Measurements from ENCODE around the gene LYST. TPM values are rescaled to one million over a fixed set of nuclear protein-coding genes. Genes with fewer than 3 reads are reported as not detected.

LYST gene
- total and polyA plus RNA-seq, 4 donors, result 4.1 to 63.3 (median 26.8) TPM

GRCh38 chr1:235867903-235868469 lies 1.3 kb upstream of the LYST start:
- no peak for ATAC-seq (ENCODE audit: low FRiP score)
- Histone ChIP-seq H3K36me3 (ENCODE audit: control insufficient read depth in 1 of 2, insufficient read depth in 2 of 2, low read length in 1 of 2) (no peaks in the 10 kb centered on the region), H3K4me3 (ENCODE audit: low read length in 2 of 2) (no peak overlapping the region), H3K27me3 (ENCODE audit: control insufficient read depth in 1 of 2, insufficient read depth in 2 of 2, low read length in 1 of 2) (no peaks in the 10 kb centered on the region), H3K27ac (ENCODE audit: low read depth in 1 of 2, low read length in 2 of 2) (no peak overlapping the region), H3K9me3 (ENCODE audit: control insufficient read depth, low read length) (no peaks in the 10 kb centered on the region), H3K4me1 (ENCODE audit: control insufficient read depth in 1 of 2, insufficient read depth in 2 of 2, low read length in 2 of 2) (peaks cover 0 to 3% of the 10 kb centered on the region in 2 donors)
- intact Hi-C loops (cut with DNase I), result loop anchor here (1.0 to 5.0 kb wide), 2 partner anchors 39 to 103 kb away; no protein-coding TSS in a partner anchor
- 59 to 61% methylated on average over 9 of the region's 9 CpGs for WGBS, 2 donors
- DNase-seq, result no peak

DNA sequence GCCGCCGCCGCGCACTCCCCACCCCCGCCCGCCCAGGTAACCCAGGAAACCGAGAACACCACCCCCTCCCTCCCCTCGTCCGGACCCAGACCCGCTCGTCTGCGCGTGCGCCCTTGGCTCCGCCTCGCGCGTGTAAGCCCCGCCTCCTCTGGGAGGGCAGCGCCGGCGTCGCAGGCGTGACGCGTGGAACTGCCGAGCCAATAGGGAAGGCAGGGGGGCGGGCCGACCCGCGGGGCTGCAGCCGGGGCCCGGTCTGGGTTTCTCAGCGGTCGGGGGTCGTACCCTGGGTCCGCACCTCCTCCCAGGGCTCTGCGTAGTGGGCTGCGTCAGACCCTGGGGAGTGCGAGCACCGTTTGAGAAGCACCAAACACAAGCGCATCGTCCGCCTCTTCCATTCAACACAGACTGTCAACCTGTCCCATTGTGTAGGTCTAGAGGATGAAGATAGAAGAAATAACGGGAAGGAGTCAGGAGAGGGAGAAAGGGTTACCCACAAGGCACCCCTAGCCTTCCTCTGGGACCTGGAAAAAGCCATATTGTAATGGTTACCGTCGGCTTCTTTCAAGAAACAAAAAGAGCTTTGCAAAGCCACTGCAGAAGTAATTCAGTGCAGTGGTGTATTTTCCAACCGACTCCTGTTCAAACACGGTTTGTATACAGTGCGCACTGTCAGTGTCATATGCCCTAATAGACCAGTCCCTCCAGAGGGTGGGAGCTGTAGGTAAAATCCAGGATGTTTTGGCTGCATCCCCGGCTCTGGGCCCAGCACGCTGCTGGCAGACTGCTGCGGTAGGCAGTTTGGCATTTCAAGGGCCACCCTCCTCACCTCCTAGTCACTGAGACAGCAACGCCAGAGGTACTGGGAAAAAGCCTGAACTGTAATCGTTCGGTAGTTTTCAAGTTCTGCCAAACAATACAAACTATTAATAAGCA lies 473 bp upstream of the LYST start:
- H3K4me1 ChIP-seq (ENCODE audit: control insufficient read depth in 1 of 2, insufficient read depth in 2 of 2, low read length in 2 of 2), result peaks cover 0 to 3% of the 10 kb centered on the region in 2 donors
- 0% methylated on average over 34 to 56 of the region's 56 CpGs for WGBS, 2 donors
- intact Hi-C loops (cut with DNase I), result loop anchor here (1.0 to 5.0 kb wide), 2 partner anchors 40 to 104 kb away; no protein-coding TSS in a partner anchor
- H3K9me3 ChIP-seq (ENCODE audit: control insufficient read depth, low read length), result no peaks in the 10 kb centered on the region
- ATAC-seq (ENCODE audit: low FRiP score), result peak; percentile 98
- H3K27ac ChIP-seq (ENCODE audit: low read depth in 1 of 2, low read length in 2 of 2), result peak overlapping the region; percentile 59 to 95
- H3K27me3 ChIP-seq (ENCODE audit: control insufficient read depth in 1 of 2, insufficient read depth in 2 of 2, low read length in 1 of 2), result no peaks in the 10 kb centered on the region
- peak overlapping the region; percentile 80 to 87 for H3K4me3 ChIP-seq (ENCODE audit: low read length in 2 of 2)
- DNase-seq, result peak; percentile 97 to 99
- H3K36me3 ChIP-seq (ENCODE audit: control insufficient read depth in 1 of 2, insufficient read depth in 2 of 2, low read length in 1 of 2), result no peaks in the 10 kb centered on the region

- Histone ChIP-seq H3K9me3 (ENCODE audit: control insufficient read depth, low read length) (no peaks in the 10 kb centered on the region), H3K4me3 (ENCODE audit: low read length in 2 of 2) (peak overlapping the region; percentile 80 to 87), H3K27ac (ENCODE audit: low read depth in 1 of 2, low read length in 2 of 2) (no peak overlapping the region), H3K27me3 (ENCODE audit: control insufficient read depth in 1 of 2, insufficient read depth in 2 of 2, low read length in 1 of 2) (no peaks in the 10 kb centered on the region), H3K4me1 (ENCODE audit: control insufficient read depth in 1 of 2, insufficient read depth in 2 of 2, low read length in 2 of 2) (peaks cover 0 to 3% of the 10 kb centered on the region in 2 donors), H3K36me3 (ENCODE audit: control insufficient read depth in 1 of 2, insufficient read depth in 2 of 2, low read length in 1 of 2) (no peaks in the 10 kb centered on the region)
- peak; percentile 2 for ATAC-seq (ENCODE audit: low FRiP score)
- intact Hi-C loops (cut with DNase I), result loop anchor here (5.0 kb wide), 1 partner anchor 42 kb away; no protein-coding TSS in a partner anchor
- no peak for DNase-seq
- 5 to 6% methylated on average over 16 of the region's 16 CpGs for WGBS, 2 donors
Observed at GRCh38 chr1:235865565-235866204, 1.0 kb downstream of the LYST start.

DNA sequence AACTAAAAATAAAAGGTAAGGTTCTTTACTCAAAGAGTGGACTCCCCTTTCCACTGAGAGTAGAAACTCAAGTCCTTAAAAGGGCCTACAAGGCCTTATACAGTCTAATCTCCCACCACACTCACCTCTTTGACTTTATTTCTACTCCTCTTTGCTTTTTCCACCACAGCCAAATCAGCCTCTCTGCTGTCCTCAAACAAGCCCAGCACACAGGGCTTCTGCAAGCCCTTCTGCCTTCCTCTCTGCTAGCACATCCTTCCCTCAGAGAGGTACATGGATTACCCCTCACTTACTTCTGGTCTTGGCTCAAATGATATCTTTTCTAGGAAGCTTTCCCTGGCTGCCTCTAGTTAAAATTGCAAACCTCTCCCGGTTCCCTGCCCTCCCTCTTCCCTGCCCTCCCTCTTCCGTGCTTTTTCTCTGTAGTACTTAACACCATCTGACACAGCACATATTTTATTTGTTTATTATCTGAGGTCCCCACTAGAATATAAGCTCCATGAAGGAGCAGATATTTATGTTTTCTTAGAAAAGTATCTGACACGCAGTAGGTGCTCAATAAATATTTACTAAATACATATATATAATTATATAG lies 1.7 kb downstream of the LYST start:
- H3K27me3 ChIP-seq (ENCODE audit: control insufficient read depth in 1 of 2, insufficient read depth in 2 of 2, low read length in 1 of 2), result no peaks in the 10 kb centered on the region
- H3K4me3 ChIP-seq (ENCODE audit: low read length in 2 of 2), result no peak overlapping the region
- no peaks in the 10 kb centered on the region for H3K9me3 ChIP-seq (ENCODE audit: control insufficient read depth, low read length)
- H3K27ac ChIP-seq (ENCODE audit: low read depth in 1 of 2, low read length in 2 of 2), result no peak overlapping the region
- intact Hi-C loops (cut with DNase I), result loop anchor here (5.0 kb wide), 1 partner anchor 42 kb away; no protein-coding TSS in a partner anchor
- no peaks in the 10 kb centered on the region for H3K36me3 ChIP-seq (ENCODE audit: control insufficient read depth in 1 of 2, insufficient read depth in 2 of 2, low read length in 1 of 2)
- WGBS, 2 donors, result 24 to 32% methylated on average over 2 to 3 of the region's 3 CpGs
- ATAC-seq (ENCODE audit: low FRiP score) (no peak), DNase-seq (no peak)
- H3K4me1 ChIP-seq (ENCODE audit: control insufficient read depth in 1 of 2, insufficient read depth in 2 of 2, low read length in 2 of 2), result peaks cover 0 to 3% of the 10 kb centered on the region in 2 donors

DNA sequence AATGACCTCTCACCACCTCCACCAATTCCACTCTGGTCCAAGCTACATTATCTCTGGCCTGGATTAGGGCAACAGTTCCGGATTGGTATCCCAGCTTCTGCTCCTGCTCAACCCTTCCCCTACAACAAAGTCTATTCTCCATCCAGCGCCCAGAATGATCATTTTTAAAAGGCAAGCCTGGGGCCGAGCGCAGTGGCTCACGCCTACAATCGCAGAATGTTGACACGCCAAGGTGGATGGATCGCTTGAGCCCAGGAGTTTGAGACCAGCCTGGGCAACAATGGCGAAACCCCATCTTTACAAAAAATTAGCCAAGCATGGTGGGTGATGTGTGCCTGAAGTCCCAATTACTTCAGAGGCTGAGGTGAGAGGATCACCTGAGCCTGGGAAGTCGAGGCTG lies 2.2 kb downstream of the LYST start:
- peaks cover 0 to 3% of the 10 kb centered on the region in 2 donors for H3K4me1 ChIP-seq (ENCODE audit: control insufficient read depth in 1 of 2, insufficient read depth in 2 of 2, low read length in 2 of 2)
- WGBS, 2 donors, result 94 to 96% methylated on average over 10 of the region's 10 CpGs

DNA sequence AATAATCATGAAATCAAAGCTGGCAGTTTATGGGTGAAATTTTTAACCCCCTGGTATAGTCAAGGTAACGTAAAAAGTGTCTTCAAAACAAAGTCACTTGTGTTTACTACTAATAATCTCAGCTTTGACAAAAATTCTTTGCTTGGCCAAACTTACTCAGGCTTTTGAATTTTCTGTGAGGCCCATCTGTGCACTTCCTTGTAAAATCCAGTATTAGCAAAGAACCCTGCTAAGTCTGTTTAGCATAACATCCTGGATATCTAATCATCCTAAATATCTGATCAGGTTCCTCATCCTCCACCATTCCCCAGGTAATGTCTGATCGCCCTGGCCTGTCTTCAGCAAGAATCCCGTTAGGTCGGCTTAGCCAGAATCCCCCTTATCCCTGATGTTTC lies 3.0 kb downstream of the LYST start:
- intact Hi-C loops (cut with DNase I), result no loop called here
- no peaks in the 10 kb centered on the region for H3K9me3 ChIP-seq (ENCODE audit: control insufficient read depth, low read length)
- DNase-seq (no peak), ATAC-seq (ENCODE audit: low FRiP score) (no peak)
- H3K36me3 ChIP-seq (ENCODE audit: control insufficient read depth in 1 of 2, insufficient read depth in 2 of 2, low read length in 1 of 2), result no peaks in the 10 kb centered on the region
- no peak overlapping the region for H3K27ac ChIP-seq (ENCODE audit: low read depth in 1 of 2, low read length in 2 of 2)
- peaks cover 0 to 3% of the 10 kb centered on the region in 2 donors for H3K4me1 ChIP-seq (ENCODE audit: control insufficient read depth in 1 of 2, insufficient read depth in 2 of 2, low read length in 2 of 2)
- 83 to 86% methylated on average over 4 of the region's 4 CpGs for WGBS, 2 donors
- H3K27me3 ChIP-seq (ENCODE audit: control insufficient read depth in 1 of 2, insufficient read depth in 2 of 2, low read length in 1 of 2), result no peaks in the 10 kb centered on the region
- H3K4me3 ChIP-seq (ENCODE audit: low read length in 2 of 2), result no peak overlapping the region

More for the DNA sequence above, 2.2 kb downstream of the LYST start:
- Histone ChIP-seq H3K27ac (ENCODE audit: low read depth in 1 of 2, low read length in 2 of 2) (no peak overlapping the region), H3K4me3 (ENCODE audit: low read length in 2 of 2) (no peak overlapping the region), H3K36me3 (ENCODE audit: control insufficient read depth in 1 of 2, insufficient read depth in 2 of 2, low read length in 1 of 2) (no peaks in the 10 kb centered on the region), H3K9me3 (ENCODE audit: control insufficient read depth, low read length) (no peaks in the 10 kb centered on the region), H3K27me3 (ENCODE audit: control insufficient read depth in 1 of 2, insufficient read depth in 2 of 2, low read length in 1 of 2) (no peaks in the 10 kb centered on the region)
- no peak for ATAC-seq (ENCODE audit: low FRiP score)
- no peak for DNase-seq
- intact Hi-C loops (cut with DNase I), result no loop called here

DNA sequence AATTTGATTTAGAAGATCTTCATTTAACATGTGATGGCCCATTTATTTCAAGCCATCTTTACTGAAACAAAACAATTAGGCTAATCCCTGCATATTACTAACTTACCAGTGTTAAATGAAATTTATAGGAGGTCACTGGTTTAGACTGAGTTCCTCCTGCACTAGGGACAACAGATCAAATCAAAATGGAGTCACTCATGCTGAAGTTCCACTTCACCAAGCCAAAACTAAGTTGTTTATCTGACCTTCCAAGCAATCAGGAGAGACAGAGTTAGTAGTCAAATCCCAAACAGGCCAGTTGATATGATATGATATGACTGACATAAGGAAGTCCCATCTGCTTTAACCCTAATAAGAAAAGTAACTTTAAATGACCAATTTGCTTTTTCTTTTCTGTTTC lies 4.8 kb downstream of the LYST start:
- intact Hi-C loops (cut with DNase I), result no loop called here
- Histone ChIP-seq H3K27ac (ENCODE audit: low read depth in 1 of 2, low read length in 2 of 2) (no peak overlapping the region), H3K36me3 (ENCODE audit: control insufficient read depth in 1 of 2, insufficient read depth in 2 of 2, low read length in 1 of 2) (no peaks in the 10 kb centered on the region), H3K9me3 (ENCODE audit: control insufficient read depth, low read length) (no peaks in the 10 kb centered on the region), H3K4me3 (ENCODE audit: low read length in 2 of 2) (no peak overlapping the region), H3K4me1 (ENCODE audit: control insufficient read depth in 1 of 2, insufficient read depth in 2 of 2, low read length in 2 of 2) (peaks cover 0 to 3% of the 10 kb centered on the region in 2 donors), H3K27me3 (ENCODE audit: control insufficient read depth in 1 of 2, insufficient read depth in 2 of 2, low read length in 1 of 2) (no peaks in the 10 kb centered on the region)
- ATAC-seq (ENCODE audit: low FRiP score) (no peak), DNase-seq (no peak)

- 53 to 54% methylated on average over 1 of the region's 1 CpG for WGBS, 2 donors
- intact Hi-C loops (cut with DNase I), result no loop called here
- H3K36me3 ChIP-seq (ENCODE audit: control insufficient read depth in 1 of 2, insufficient read depth in 2 of 2, low read length in 1 of 2), result no peaks in the 10 kb centered on the region
- no peak for DNase-seq
- no peak overlapping the region for H3K27ac ChIP-seq (ENCODE audit: low read depth in 1 of 2, low read length in 2 of 2)
- no peak overlapping the region for H3K4me3 ChIP-seq (ENCODE audit: low read length in 2 of 2)
- no peaks in the 10 kb centered on the region for H3K27me3 ChIP-seq (ENCODE audit: control insufficient read depth in 1 of 2, insufficient read depth in 2 of 2, low read length in 1 of 2)
- peaks cover 0 to 3% of the 10 kb centered on the region in 2 donors for H3K4me1 ChIP-seq (ENCODE audit: control insufficient read depth in 1 of 2, insufficient read depth in 2 of 2, low read length in 2 of 2)
- no peaks in the 10 kb centered on the region for H3K9me3 ChIP-seq (ENCODE audit: control insufficient read depth, low read length)
- ATAC-seq (ENCODE audit: low FRiP score), result no peak
Observed at GRCh38 chr1:235860829-235861228, 5.9 kb downstream of the LYST start.
